H9 (cell line): ENCODE results near the gene GPC1. TPM values are rescaled to one million over a fixed set of nuclear protein-coding genes. Genes with fewer than 3 reads are reported as not detected.

Source experiments
- DNase-seq: peaks from one replicate; pipeline ENCODE4 v3.0.0-alpha.2; 2017
- H2AFZ ChIP-seq: one replicate; pipeline ENCODE4 v1.6.1; 2013; ENCODE audit warnings: mild to moderate bottlenecking, low read length, control low read depth, moderate library complexity
- H2AK5ac ChIP-seq: 2 replicates; pipeline ENCODE4 v1.6.1; 2013; ENCODE audit warnings: low read length, control low read depth, mixed read lengths; ENCODE audit not compliant: insufficient read length
- H2BK120ac ChIP-seq: one replicate; pipeline ENCODE4 v1.6.1; 2013; ENCODE audit warnings: low read depth, mild to moderate bottlenecking, low read length, control low read depth, inconsistent platforms; ENCODE audit not compliant: poor library complexity, severe bottlenecking
- H2BK12ac ChIP-seq: 2 replicates; pipeline ENCODE4 v1.6.1; 2013; ENCODE audit warnings: low read length, control low read depth, mixed read lengths, low read depth; ENCODE audit not compliant: insufficient read length
- H2BK15ac ChIP-seq: 2 replicates; pipeline ENCODE4 v1.6.1; 2013; ENCODE audit warnings: low read depth, low read length, control low read depth
- H2BK20ac ChIP-seq: one replicate; pipeline ENCODE4 v1.6.1; 2013; ENCODE audit warnings: low read depth, mild to moderate bottlenecking, low read length, control low read depth, inconsistent platforms; ENCODE audit not compliant: poor library complexity, severe bottlenecking
- H2BK5ac ChIP-seq: 2 replicates; pipeline ENCODE4 v1.6.1; 2013; ENCODE audit warnings: low read length, control low read depth, mixed read lengths; ENCODE audit not compliant: insufficient read length
- H3K14ac ChIP-seq: 2 replicates; pipeline ENCODE4 v1.6.1; 2013; ENCODE audit warnings: low read length, control low read depth; ENCODE audit not compliant: insufficient read depth
- H3K18ac ChIP-seq: 2 replicates; pipeline ENCODE4 v1.6.1; 2013; ENCODE audit warnings: low read depth, mild to moderate bottlenecking, mixed read lengths, low read length, control low read depth; ENCODE audit not compliant: insufficient read length
- H3K23ac ChIP-seq: 2 replicates; pipeline ENCODE4 v1.6.1; 2013; ENCODE audit warnings: low read length, control low read depth, mixed read lengths, low read depth; ENCODE audit not compliant: insufficient read length
- H3K23me2 ChIP-seq: 2 replicates; pipeline ENCODE4 v1.6.1; 2013; ENCODE audit warnings: low read depth, mild to moderate bottlenecking, mixed read lengths, low read length, control low read depth; ENCODE audit not compliant: insufficient read length, poor library complexity, severe bottlenecking
- H3K27ac ChIP-seq: 2 replicates; pipeline ENCODE4 v1.5.1; 2013; ENCODE audit warnings: low read length, control low read depth, mixed read lengths, low read depth; ENCODE audit not compliant: insufficient read length
- H3K27me3 ChIP-seq: 2 replicates; pipeline ENCODE4 v1.6.1; 2013; ENCODE audit warnings: low read length, control low read depth, inconsistent platforms; ENCODE audit not compliant: insufficient read depth
- H3K4ac ChIP-seq: 2 replicates; pipeline ENCODE4 v1.6.1; 2013; ENCODE audit warnings: low read depth, mild to moderate bottlenecking, control low read depth, inconsistent platforms, low read length, moderate library complexity
- H3K4me1 ChIP-seq: 2 replicates; pipeline ENCODE4 v1.6.1; 2013; ENCODE audit warnings: low read length, control low read depth, inconsistent platforms; ENCODE audit not compliant: insufficient read depth
- H3K4me2 ChIP-seq: 2 replicates; pipeline ENCODE4 v1.6.1; 2013; ENCODE audit warnings: low read length, control low read depth, mixed read lengths; ENCODE audit not compliant: insufficient read length, insufficient read depth
- H3K56ac ChIP-seq: 2 replicates; pipeline ENCODE4 v1.6.1; 2013; ENCODE audit warnings: low read depth, mild to moderate bottlenecking, mixed read lengths, low read length, control low read depth; ENCODE audit not compliant: insufficient read length
- H3K79me1 ChIP-seq: 2 replicates; pipeline ENCODE4 v1.6.1; 2013; ENCODE audit warnings: low read depth, mild to moderate bottlenecking, moderate library complexity, low read length, control low read depth, inconsistent platforms; ENCODE audit not compliant: insufficient read depth, poor library complexity, severe bottlenecking
- H3K79me2 ChIP-seq: 2 replicates; pipeline ENCODE4 v1.6.1; 2013; ENCODE audit warnings: low read length, control low read depth, inconsistent platforms; ENCODE audit not compliant: insufficient read depth
- H3K9ac ChIP-seq: 2 replicates; pipeline ENCODE4 v1.6.1; 2013; ENCODE audit warnings: low read length, control low read depth, mixed read lengths; ENCODE audit not compliant: insufficient read length; ENCODE audit errors: extremely low read depth
- H3K9me3 ChIP-seq: one replicate; pipeline ENCODE4 v1.6.1; 2013; ENCODE audit warnings: low read depth, low read length, inconsistent platforms; ENCODE audit not compliant: control insufficient read depth
- H3T11ph ChIP-seq: one replicate; pipeline ENCODE4 v1.6.1; 2013; ENCODE audit warnings: mild to moderate bottlenecking, low read length, control low read depth, inconsistent platforms
- H4K20me1 ChIP-seq: one replicate; pipeline ENCODE4 v1.6.1; 2013; ENCODE audit not compliant: control insufficient read depth, insufficient read length, insufficient read depth
- H4K5ac ChIP-seq: 2 replicates; pipeline ENCODE4 v1.6.1; 2013; ENCODE audit warnings: low read depth, mild to moderate bottlenecking, mixed read lengths, low read length, control low read depth; ENCODE audit not compliant: insufficient read length
- H4K8ac ChIP-seq: replicated peaks from 2 replicates; pipeline ENCODE4 v1.6.1; 2013; ENCODE audit warnings: low read length, control low read depth, mixed read lengths, low read depth; ENCODE audit not compliant: insufficient read length
- H4K91ac ChIP-seq: 2 replicates; pipeline ENCODE4 v1.6.1; 2013; ENCODE audit warnings: low read depth, mild to moderate bottlenecking, moderate library complexity, mixed read lengths, low read length, control low read depth; ENCODE audit not compliant: insufficient read length
- H3K27ac Mint-ChIP-seq, 3 experiments: 2 replicates in 2 of 3; 3 replicates in 1 of 3; pipeline ENCODE4 v1.8.0; 2020 to 2021; ENCODE audit warnings: mixed read lengths in 3 of 3, mild to moderate bottlenecking in 1 of 3, moderate library complexity in 1 of 3
- H3K27me3 Mint-ChIP-seq: 2 replicates; pipeline ENCODE4 v1.8.0; 2021; ENCODE audit warnings: low read depth, mild to moderate bottlenecking, moderate library complexity, mixed read lengths
- H3K36me3 Mint-ChIP-seq, 3 experiments: 2 replicates in 2 of 3; 3 replicates in 1 of 3; pipeline ENCODE4 v1.8.0; 2020 to 2021; ENCODE audit warnings: low read depth in 3 of 3, mixed read lengths in 3 of 3; ENCODE audit not compliant: insufficient read depth in 1 of 3
- H3K4me1 Mint-ChIP-seq, 2 experiments: 2 replicates each; pipeline ENCODE4 v1.8.0; 2020; ENCODE audit warnings: mixed read lengths in 2 of 2
- H3K4me3 Mint-ChIP-seq, 2 experiments: 2 replicates in 1 of 2; 3 replicates in 1 of 2; pipeline ENCODE4 v1.8.0; 2020 to 2021; ENCODE audit warnings: mild to moderate bottlenecking in 2 of 2, mixed read lengths in 2 of 2, moderate library complexity in 1 of 2
- H3K9me3 Mint-ChIP-seq, 2 experiments: 2 replicates in 1 of 2; 3 replicates in 1 of 2; pipeline ENCODE4 v1.8.0; 2020; ENCODE audit warnings: mild to moderate bottlenecking in 2 of 2, mixed read lengths in 2 of 2, moderate library complexity in 1 of 2
- CTCF ChIP-seq: fragments of 200-600 bp; sonication (generic); conservative IDR thresholded peaks from 3 replicates; pipeline ENCODE4 v1.8.0; 2021; ENCODE audit warnings: antibody characterized with exemption, mild to moderate bottlenecking
- WGBS: extraction: QIAGEN DNeasy Blood & Tissue Kit; methylation state at CpG from one replicate; pipeline ENCODE4 v1.1.7; 2013; ENCODE audit warnings: missing lambda C conversion rate, low lambda C conversion rate, mixed read lengths; ENCODE audit not compliant: insufficient read length; ENCODE audit errors: extremely low coverage; 5-methylcytosine and 5-hydroxymethylcytosine counted together
- total RNA-seq: library from RNA; stranded (reverse); gene quantifications from 2 replicates; pipeline ENCODE4 v1.2.1, GENCODE V29; 2021

GPC1 gene
- total RNA-seq, 1 experiment from 2014 or later = 39.4 TPM

- Mint-ChIP-seq H3K9me3 (no peaks in the 10 kb centered on the region), H3K4me3 (peak overlapping the region; percentile 72 to 89), H3K36me3 (no peaks in the 10 kb centered on the region), H3K27me3 (peaks cover 39% of the 10 kb centered on the region), H3K4me1 (peaks cover 44 to 58% of the 10 kb centered on the region in 2 experiments), H3K27ac (no peak overlapping the region)
- Histone ChIP-seq H3K56ac (no peak overlapping the region), H3K9me3 (no peaks in the 10 kb centered on the region), H2BK15ac (no peak overlapping the region), H2BK5ac (no peak overlapping the region), H2AK5ac (no peak overlapping the region), H2BK20ac (no peak overlapping the region), H2BK120ac (no peak overlapping the region), H3K4me1 (peaks cover 3% of the 10 kb centered on the region; the same call in 1 of the 2 replicates), H3K27ac (no peak overlapping the region), H3K79me1 (no peaks in the 10 kb centered on the region), H3K23ac (no peak overlapping the region), H3T11ph (no peak overlapping the region), H2AFZ (no peak overlapping the region), H3K4ac (no peak overlapping the region), H4K91ac (no peak overlapping the region), H3K9ac (no peak overlapping the region), H4K5ac (no peak overlapping the region), H3K27me3 (peaks cover 15% of the 10 kb centered on the region; the same call in 1 of the 2 replicates), H3K14ac (no peak overlapping the region; the same call in 1 of the 2 replicates), H3K18ac (no peak overlapping the region), H4K8ac (no peak overlapping the region), H4K20me1 (no peaks in the 10 kb centered on the region), H3K79me2 (no peaks in the 10 kb centered on the region), H2BK12ac (no peak overlapping the region), H3K4me2 (peak overlapping the region; percentile 29), H3K23me2 (peaks cover 8% of the 10 kb centered on the region)
- TF ChIP-seq CTCF = no peak
- no peak for DNase-seq
- WGBS = no CpG with 5 or more reads among the region's 35 CpGs
These were observed 18.8 kb downstream of the GPC1 start for GRCh38 chr2:240454106-240454901.
